ENCODE data around the gene TMEM63A. TPM values are rescaled to one million over a fixed set of nuclear protein-coding genes. Genes with fewer than 3 reads are reported as not detected.
A peak's percentile ranks its signal among the peaks of the same experiment; 100 is the strongest.
"Not testable (repeated sequence)": the region's sequence is repeated elsewhere in the genome, so short reads cannot be mapped to it uniquely, and the experiment has no call there.

The TMEM63A gene
- total RNA-seq, 4 donors from 2014 or later = 11.2 to 125 (median 63.8) TPM

DNA sequence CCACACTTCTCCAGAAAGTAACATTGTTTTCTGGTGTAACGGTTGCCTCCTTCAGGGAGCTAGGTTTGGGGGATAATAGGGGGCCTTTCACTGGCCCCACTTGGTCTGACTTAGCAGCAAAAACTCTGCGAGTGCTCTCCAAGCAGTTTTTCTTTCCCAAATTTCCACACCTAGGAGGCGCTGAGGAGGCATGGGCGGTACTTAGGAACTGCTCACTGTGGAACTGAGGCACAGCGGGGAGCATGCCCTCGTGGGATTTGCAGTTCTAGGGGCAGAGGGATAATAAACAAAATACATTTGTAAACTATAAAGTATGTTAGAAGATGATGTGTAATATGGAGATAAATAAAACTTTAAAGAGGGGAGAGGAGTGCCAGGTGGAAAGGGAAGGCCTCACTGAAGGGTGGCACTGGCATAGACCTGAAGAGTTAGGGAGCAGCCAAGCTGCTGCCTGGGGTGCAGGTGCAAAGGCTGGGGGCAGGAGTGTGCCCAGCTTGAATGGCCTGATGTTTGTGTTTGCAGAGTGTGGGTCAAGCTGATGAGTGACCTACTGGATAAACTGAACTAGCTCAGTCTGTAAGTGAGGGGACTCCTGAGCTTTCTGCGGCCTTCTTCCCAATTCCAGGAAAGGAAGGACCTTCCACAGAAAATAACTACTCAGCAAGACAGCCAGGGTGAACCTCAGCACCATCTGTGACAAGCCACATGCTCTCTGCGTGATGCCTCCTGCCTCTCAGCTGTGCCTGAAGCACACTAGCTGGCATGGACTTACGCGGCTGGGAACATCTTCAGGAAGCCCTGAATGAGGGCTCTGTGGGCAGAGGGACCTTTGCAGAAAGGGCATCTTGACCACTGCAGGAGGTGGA lies 70.3 kb downstream of the TMEM63A start:
- TF ChIP-seq, protein P1, sequence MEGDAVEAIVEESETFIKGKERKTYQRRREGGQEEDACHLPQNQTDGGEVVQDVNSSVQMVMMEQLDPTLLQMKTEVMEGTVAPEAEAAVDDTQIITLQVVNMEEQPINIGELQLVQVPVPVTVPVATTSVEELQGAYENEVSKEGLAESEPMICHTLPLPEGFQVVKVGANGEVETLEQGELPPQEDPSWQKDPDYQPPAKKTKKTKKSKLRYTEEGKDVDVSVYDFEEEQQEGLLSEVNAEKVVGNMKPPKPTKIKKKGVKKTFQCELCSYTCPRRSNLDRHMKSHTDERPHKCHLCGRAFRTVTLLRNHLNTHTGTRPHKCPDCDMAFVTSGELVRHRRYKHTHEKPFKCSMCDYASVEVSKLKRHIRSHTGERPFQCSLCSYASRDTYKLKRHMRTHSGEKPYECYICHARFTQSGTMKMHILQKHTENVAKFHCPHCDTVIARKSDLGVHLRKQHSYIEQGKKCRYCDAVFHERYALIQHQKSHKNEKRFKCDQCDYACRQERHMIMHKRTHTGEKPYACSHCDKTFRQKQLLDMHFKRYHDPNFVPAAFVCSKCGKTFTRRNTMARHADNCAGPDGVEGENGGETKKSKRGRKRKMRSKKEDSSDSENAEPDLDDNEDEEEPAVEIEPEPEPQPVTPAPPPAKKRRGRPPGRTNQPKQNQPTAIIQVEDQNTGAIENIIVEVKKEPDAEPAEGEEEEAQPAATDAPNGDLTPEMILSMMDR (IDR thresholded peaks at IDR 0.05) = peak; percentile 20 to 50 (median 36)
- no peak for TF ChIP-seq POLR2A (IDR thresholded peaks at IDR 0.05)
- no peak for DNase-seq
- no peaks in the 10 kb centered on the region for H3K9me3 ChIP-seq
- H3K27me3 ChIP-seq = no peaks in the 10 kb centered on the region
- H3K27ac ChIP-seq = peak overlapping the region; percentile 94 to 99
- intact Hi-C loops (cut with DNase I; ENCODE audit: low total_unique reads) = no loop called here
- peaks cover 37 to 42% of the 10 kb centered on the region in 2 donors for H3K4me1 ChIP-seq
- peak overlapping the region; percentile 75 to 76 for H3K4me3 ChIP-seq
- no peaks in the 10 kb centered on the region for H3K36me3 ChIP-seq

GRCh38 chr1:225810579-225811538 lies 71.3 kb downstream of the TMEM63A start:
- H3K36me3 ChIP-seq; H3K27me3 ChIP-seq; intact Hi-C loops (cut with DNase I; ENCODE audit: low total_unique reads); H3K9me3 ChIP-seq: not testable (repeated sequence)
- Histone ChIP-seq H3K27ac (peak overlapping the region; percentile 94 to 99), H3K4me1 (peaks cover 27 to 32% of the 10 kb centered on the region in 2 donors), H3K4me3 (peak overlapping the region; percentile 75 to 76)
- peak in 1 of 2 donors; percentile 53 for DNase-seq
- TF ChIP-seq POLR2A (IDR thresholded peaks at IDR 0.05) = peak; percentile 11 to 18

GRCh38 chr1:225809842-225810578 lies 72.2 kb downstream of the TMEM63A start, which contains the start of gene EPHX1:
Gene EPHX1, plus strand, starts transcription at chr1:225810124. Its CDS starts 18,606 bp downstream, at chr1:225828730.
- DNase-seq = peak; percentile 89 to 92
- no peaks in the 10 kb centered on the region for H3K9me3 ChIP-seq
- intact Hi-C loops (cut with DNase I; ENCODE audit: low total_unique reads) = loop anchor here (5.0 kb wide), 1 partner anchor 37 kb away; no protein-coding TSS in a partner anchor
- H3K4me1 ChIP-seq = peaks cover 23 to 28% of the 10 kb centered on the region in 2 donors
- no peaks in the 10 kb centered on the region for H3K36me3 ChIP-seq
- no peaks in the 10 kb centered on the region for H3K27me3 ChIP-seq
- TF ChIP-seq, protein P1 (IDR thresholded peaks at IDR 0.05) = peak in 3 of 4 experiments; percentile 7 to 59 (median 52)
- peak; percentile 93 to 95 for TF ChIP-seq POLR2A (IDR thresholded peaks at IDR 0.05)
- H3K4me3 ChIP-seq = peak within 1 kb of the TSS; percentile 75 to 76
- peak within 1 kb of the TSS; percentile 94 to 99 for H3K27ac ChIP-seq

DNA sequence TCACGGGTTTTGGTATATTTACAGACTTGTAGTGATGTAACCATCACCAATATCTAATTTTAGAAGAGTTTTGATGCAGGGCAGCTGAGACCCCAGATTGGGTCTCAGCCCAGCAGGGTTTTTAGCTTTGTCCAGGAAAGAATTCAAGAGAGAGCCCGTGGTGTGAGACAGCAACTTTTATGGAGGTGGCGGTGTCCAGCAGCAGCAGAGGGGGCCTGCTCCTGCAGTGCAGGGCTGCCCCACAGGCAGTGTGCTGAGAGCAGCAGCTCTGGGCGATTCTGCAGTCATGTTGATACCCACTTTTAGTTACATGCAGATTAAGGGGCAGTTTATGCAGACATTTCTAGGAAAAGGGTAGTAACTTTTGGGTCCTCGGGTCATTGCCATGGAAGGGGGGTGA lies 74.0 kb downstream of the TMEM63A start:
- no peak for TF ChIP-seq POLR2A (IDR thresholded peaks at IDR 0.05)
- TF ChIP-seq, protein P1 (IDR thresholded peaks at IDR 0.05) = no peak
- DNase-seq = no peak
- intact Hi-C loops (cut with DNase I; ENCODE audit: low total_unique reads) = loop anchor here (5.0 kb wide), 1 partner anchor 39 kb away; no protein-coding TSS in a partner anchor
- Histone ChIP-seq H3K4me3 (no peak overlapping the region), H3K27ac (no peak overlapping the region), H3K9me3 (no peaks in the 10 kb centered on the region), H3K4me1 (peaks cover 10 to 14% of the 10 kb centered on the region in 2 donors), H3K27me3 (no peaks in the 10 kb centered on the region), H3K36me3 (no peaks in the 10 kb centered on the region)

- not testable (repeated sequence) for H3K27me3 ChIP-seq, H3K36me3 ChIP-seq, H3K27ac ChIP-seq, H3K9me3 ChIP-seq, H3K4me3 ChIP-seq, H3K4me1 ChIP-seq, DNase-seq
- intact Hi-C loops (cut with DNase I; ENCODE audit: low total_unique reads) = loop anchor here (5.0 kb wide), 1 partner anchor 41 kb away; no protein-coding TSS in a partner anchor
These were observed 75.4 kb downstream of the TMEM63A start for GRCh38 chr1:225806736-225807135.

All from uterus (tissue), 4 donors.